Measurements from ENCODE around the gene TMEM130. TPM values are rescaled to one million over a fixed set of nuclear protein-coding genes. Genes with fewer than 3 reads are reported as not detected.

Gene TMEM130
- total and polyA plus RNA-seq, 10 of the 15 experiments (the other 5 are each of a cell fraction or from before 2014, with no cell fraction given) = 0.04 to 0.15 (median 0.11) TPM; not detected in 7

DNA sequence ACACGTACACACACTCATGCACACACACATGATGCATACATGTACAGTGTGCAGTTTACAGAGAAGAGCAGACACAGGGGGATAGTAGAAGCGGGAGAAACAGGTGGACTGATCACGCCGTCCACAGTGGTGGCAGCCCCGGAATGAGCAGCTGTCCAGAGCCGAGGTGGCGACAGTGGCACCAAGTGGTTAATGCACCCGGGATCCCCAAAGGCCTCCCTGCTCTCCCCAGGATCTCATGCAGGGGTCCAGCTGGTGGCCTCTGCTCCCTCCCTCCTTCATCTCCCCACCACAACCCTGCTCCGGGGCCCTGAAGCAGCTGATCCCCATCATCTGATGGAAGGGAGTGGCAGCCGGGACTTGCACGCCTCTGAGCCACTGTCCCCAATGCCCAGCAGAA is 29.7 kb downstream of the TMEM130 start:
- ATAC-seq = no peak
- RAD21 ChIA-PET (ENCODE audit: unreplicated experiment) = interaction anchor here (1.4 to 3.0 kb wide), 3 partner anchors 94 to 418 kb away, joined by 9 to 11 read pairs (median 10); no protein-coding TSS in a partner anchor
- H4K20me1 ChIP-seq (ENCODE audit: control insufficient read depth, insufficient read depth) = no peaks in the 10 kb centered on the region
- no peaks in the 10 kb centered on the region; the same call in 1 of the 2 replicates for H3K4me1 ChIP-seq (ENCODE audit: control insufficient read depth, insufficient read depth, low read length)
- H2AFZ ChIP-seq (ENCODE audit: control insufficient read depth, low read depth, low read length) = no peak overlapping the region
- no peak overlapping the region for H3K27ac ChIP-seq (ENCODE audit: control insufficient read depth, insufficient read depth)
- CTCF ChIA-PET = interaction anchor here (0.9 to 9.2 kb wide), 9 partner anchors 38 to 420 kb away, joined by 3 to 128 read pairs (median 7); no protein-coding TSS in a partner anchor
- intact Hi-C loops (cut with micrococcal nuclease; ENCODE audit: unreplicated experiment) (loop anchor here (2.0 to 5.0 kb wide), 3 partner anchors 85 to 543 kb away; no protein-coding TSS in a partner anchor), in situ Hi-C loops (cut with MboI) (loop anchor here (5.0 kb wide), 3 partner anchors 88 to 543 kb away; no protein-coding TSS in a partner anchor)
- H3K36me3 ChIP-seq (ENCODE audit: control insufficient read depth in 2 of 2, insufficient read depth in 2 of 2, low read length in 1 of 2) = no peaks in the 10 kb centered on the region
- TF ChIP-seq RCOR1 (conservative IDR thresholded peaks at IDR 0.05; ENCODE audit: low read depth, low read length) (no peak), POLR2AphosphoS2 (IDR thresholded peaks at IDR 0.05; ENCODE audit: low read depth, low read length) (no peak), RELA (IDR thresholded peaks at IDR 0.05; ENCODE audit: borderline replicate concordance, partially characterized antibody) (no peak), HDGF (IDR thresholded peaks at IDR 0.05) (no peak), MAX (IDR thresholded peaks at IDR 0.05; ENCODE audit: low read depth, low read length) (no peak), LARP7 (IDR thresholded peaks at IDR 0.05) (no peak), EZH2 (IDR thresholded peaks at IDR 0.05; ENCODE audit: borderline replicate concordance, control insufficient read depth, low read depth, low read length) (no peak)
- TF ChIP-seq, protein P1, sequence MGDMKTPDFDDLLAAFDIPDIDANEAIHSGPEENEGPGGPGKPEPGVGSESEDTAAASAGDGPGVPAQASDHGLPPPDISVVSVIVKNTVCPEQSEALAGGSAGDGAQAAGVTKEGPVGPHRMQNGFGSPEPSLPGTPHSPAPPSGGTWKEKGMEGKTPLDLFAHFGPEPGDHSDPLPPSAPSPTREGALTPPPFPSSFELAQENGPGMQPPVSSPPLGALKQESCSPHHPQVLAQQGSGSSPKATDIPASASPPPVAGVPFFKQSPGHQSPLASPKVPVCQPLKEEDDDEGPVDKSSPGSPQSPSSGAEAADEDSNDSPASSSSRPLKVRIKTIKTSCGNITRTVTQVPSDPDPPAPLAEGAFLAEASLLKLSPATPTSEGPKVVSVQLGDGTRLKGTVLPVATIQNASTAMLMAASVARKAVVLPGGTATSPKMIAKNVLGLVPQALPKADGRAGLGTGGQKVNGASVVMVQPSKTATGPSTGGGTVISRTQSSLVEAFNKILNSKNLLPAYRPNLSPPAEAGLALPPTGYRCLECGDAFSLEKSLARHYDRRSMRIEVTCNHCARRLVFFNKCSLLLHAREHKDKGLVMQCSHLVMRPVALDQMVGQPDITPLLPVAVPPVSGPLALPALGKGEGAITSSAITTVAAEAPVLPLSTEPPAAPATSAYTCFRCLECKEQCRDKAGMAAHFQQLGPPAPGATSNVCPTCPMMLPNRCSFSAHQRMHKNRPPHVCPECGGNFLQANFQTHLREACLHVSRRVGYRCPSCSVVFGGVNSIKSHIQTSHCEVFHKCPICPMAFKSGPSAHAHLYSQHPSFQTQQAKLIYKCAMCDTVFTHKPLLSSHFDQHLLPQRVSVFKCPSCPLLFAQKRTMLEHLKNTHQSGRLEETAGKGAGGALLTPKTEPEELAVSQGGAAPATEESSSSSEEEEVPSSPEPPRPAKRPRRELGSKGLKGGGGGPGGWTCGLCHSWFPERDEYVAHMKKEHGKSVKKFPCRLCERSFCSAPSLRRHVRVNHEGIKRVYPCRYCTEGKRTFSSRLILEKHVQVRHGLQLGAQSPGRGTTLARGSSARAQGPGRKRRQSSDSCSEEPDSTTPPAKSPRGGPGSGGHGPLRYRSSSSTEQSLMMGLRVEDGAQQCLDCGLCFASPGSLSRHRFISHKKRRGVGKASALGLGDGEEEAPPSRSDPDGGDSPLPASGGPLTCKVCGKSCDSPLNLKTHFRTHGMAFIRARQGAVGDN (IDR thresholded peaks at IDR 0.05) = no peak
- POLR2A ChIA-PET = interaction anchor here (0.5 kb wide), 1 partner anchor 40 kb away, joined by 7 read pairs; no protein-coding TSS in a partner anchor
- no TSS peak for BruUV-seq (replicated peaks)
- no peak overlapping the region for H3K4me3 ChIP-seq
- FAIRE-seq = no peak
- no peak overlapping the region for H3K4me2 ChIP-seq (ENCODE audit: control insufficient read depth, insufficient read depth)
- H3K9ac ChIP-seq (ENCODE audit: control insufficient read depth, insufficient read depth, low read length) = no peak overlapping the region
- DNase-seq (ENCODE audit: low read depth, low spot score) = no peak
- SMC1A ChIA-PET (ENCODE audit: uncharacterized antibody, unreplicated experiment) = interaction anchor here (0.6 to 1.9 kb wide), 3 partner anchors 9 to 413 kb away, joined by 3 to 6 read pairs (median 5); no protein-coding TSS in a partner anchor
- H3K79me2 ChIP-seq (ENCODE audit: control insufficient read depth, insufficient read depth, low read length) = no peaks in the 10 kb centered on the region
- H3K27me3 ChIP-seq (replicated peaks in 1 of 2; ENCODE audit: control insufficient read depth in 2 of 2, insufficient read depth in 2 of 2, low read length in 1 of 2) = peaks cover 0 to 2% of the 10 kb centered on the region in 2 experiments; a peak in 1 of 4 replicates
- WGBS (ENCODE audit: insufficient coverage, insufficient replicate concordance, low lambda C conversion rate, missing lambda C conversion rate) = 35% methylated on average over 11 of the region's 11 CpGs
- H3K9me3 ChIP-seq (replicated peaks; ENCODE audit: control insufficient read depth, insufficient read depth, low read length) = no peaks in the 10 kb centered on the region

All from GM12878 (cell line).